Activated naive CD4-positive, alpha-beta T cell treated with anti-CD3 and anti-CD28 coated beads, Interleukin-2, amount 50 U/mL, for 16 hours (primary cell): ENCODE results near the gene NUDT1.
"Not testable (repeated sequence)": the region's sequence is repeated elsewhere in the genome, so short reads cannot be mapped to it uniquely, and the experiment has no call there.

ENCODE experiments used
- DNase-seq: peaks from one replicate; pipeline ENCODE4 v3.0.0-alpha.2; 2020

The NUDT1 gene

GRCh38 chr7:2251841-2252771, 10.1 kb downstream of the NUDT1 start:
- no peak for DNase-seq

- DNase-seq: no peak
These were observed 11.0 kb downstream of the NUDT1 start for GRCh38 chr7:2253021-2253420.

- no peak for DNase-seq
These were observed 11.7 kb downstream of the NUDT1 start for GRCh38 chr7:2253525-2254244.

- DNase-seq: no peak
These were observed 12.6 kb downstream of the NUDT1 start for GRCh38 chr7:2254429-2255144.

GRCh38 chr7:2255145-2256139, 13.4 kb downstream of the NUDT1 start:
- no peak for DNase-seq

GRCh38 chr7:2256306-2257045, 14.4 kb downstream of the NUDT1 start:
- no peak for DNase-seq

GRCh38 chr7:2257046-2257551, 15.1 kb downstream of the NUDT1 start:
- DNase-seq: no peak

GRCh38 chr7:2257651-2258050, 15.6 kb downstream of the NUDT1 start:
- no peak for DNase-seq

GRCh38 chr7:2258661-2259365, 16.8 kb downstream of the NUDT1 start:
- DNase-seq: no peak

GRCh38 chr7:2259480-2259879, 17.5 kb downstream of the NUDT1 start:
- no peak for DNase-seq

GRCh38 chr7:2260820-2261219, 18.8 kb downstream of the NUDT1 start:
- DNase-seq: no peak

- no peak for DNase-seq
These were observed 19.6 kb downstream of the NUDT1 start for GRCh38 chr7:2261611-2262010.

GRCh38 chr7:2263176-2263575, 21.1 kb downstream of the NUDT1 start:
- no peak for DNase-seq

- DNase-seq: no peak
These were observed 22.1 kb downstream of the NUDT1 start for GRCh38 chr7:2264158-2264557.

- DNase-seq: no peak
These were observed 24.9 kb downstream of the NUDT1 start for GRCh38 chr7:2266911-2267310.

- DNase-seq: not testable (repeated sequence)
These were observed 27.3 kb downstream of the NUDT1 start for GRCh38 chr7:2269089-2269990.

- DNase-seq: no peak
These were observed 28.0 kb downstream of the NUDT1 start for GRCh38 chr7:2269991-2270460.

- DNase-seq: no peak
These were observed 28.5 kb downstream of the NUDT1 start for GRCh38 chr7:2270495-2270894.
